CD4-positive, alpha-beta T cell treated with Interleukin-17A for 1 hour (primary cell): ENCODE measurements around the gene WFIKKN1.
"Not testable (repeated sequence)": the region's sequence is repeated elsewhere in the genome, so short reads cannot be mapped to it uniquely, and the experiment has no call there.

Experiments
- DNase-seq: peaks from one replicate; pipeline ENCODE4 v3.0.0-alpha.2; 2020

WFIKKN1 gene

DNA sequence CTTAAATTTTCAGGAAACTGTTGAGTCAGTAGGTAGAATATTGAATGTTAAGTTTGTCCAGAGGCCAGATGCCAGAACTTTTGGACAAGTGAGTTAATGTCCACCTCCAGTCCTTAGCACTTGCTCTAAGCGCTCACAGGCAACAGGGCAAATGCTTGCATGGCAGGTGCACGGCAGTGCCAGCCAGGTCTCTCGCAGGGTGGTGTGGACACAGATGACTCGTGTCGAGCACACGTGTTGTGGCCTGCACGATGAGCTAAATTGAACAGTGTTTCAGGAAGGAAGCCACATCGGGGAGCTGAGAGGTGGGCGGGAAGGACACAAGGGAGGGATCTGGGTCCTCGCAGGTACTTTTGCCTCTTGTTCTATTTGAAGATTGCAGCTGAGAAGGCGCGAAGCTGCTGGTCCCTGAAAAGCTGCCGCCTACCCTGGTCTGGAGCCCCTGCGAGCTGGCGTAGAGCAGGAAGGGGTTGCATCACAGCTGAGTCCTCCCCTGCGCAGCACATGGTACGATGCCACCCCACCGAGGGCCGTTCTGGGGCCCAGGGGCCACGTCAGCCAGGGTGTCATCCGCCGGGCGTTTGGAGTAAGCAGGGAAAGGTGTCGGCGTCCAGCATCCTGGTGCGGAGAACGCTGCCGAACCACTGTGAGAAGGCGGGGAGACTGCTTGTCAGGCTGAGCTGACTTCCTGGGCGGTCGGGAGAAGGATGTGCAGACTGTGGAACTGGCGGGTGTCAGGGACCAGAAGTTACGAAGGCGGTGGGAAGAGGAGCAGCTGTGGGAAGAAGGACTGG, 34.6 kb upstream of the WFIKKN1 start:
- DNase-seq = no peak

DNA sequence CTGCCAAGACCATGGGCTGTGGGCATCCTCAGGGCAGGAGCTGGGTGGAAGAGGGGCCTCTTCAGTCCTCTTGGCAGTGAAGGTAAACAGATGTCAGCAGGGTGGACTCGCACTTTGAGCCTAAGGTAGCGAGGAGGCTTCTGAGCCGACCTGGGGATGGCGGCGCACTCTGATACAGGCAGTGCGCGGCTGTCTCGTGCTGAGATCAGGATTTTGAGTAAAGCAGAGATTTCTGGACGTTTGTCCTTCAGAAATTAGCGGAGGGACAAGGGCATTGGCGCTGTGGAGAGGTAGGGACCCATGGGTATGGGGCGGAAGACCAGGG, 34.1 kb upstream of the WFIKKN1 start:
- no peak for DNase-seq

DNA sequence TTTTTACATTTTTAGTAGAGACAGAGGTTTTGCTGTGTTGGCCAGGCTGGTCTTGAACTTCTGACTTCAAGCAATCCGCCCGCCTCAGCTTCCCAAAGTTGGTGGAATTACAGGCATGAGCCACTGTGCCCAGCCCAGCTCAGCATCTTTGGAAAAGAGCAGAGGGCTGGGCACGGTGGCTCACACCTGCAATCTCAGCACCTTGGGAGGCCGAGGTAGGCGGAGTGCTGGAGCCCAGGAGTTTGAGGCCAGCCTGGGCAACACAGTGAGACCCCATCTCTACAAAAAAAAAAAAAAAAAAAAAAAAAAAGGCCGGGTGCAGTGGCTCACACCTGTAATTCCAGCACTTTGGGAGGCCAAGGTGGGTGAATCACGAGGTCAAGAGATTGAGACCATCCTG, 33.1 kb upstream of the WFIKKN1 start:
- not testable (repeated sequence) for DNase-seq

DNA sequence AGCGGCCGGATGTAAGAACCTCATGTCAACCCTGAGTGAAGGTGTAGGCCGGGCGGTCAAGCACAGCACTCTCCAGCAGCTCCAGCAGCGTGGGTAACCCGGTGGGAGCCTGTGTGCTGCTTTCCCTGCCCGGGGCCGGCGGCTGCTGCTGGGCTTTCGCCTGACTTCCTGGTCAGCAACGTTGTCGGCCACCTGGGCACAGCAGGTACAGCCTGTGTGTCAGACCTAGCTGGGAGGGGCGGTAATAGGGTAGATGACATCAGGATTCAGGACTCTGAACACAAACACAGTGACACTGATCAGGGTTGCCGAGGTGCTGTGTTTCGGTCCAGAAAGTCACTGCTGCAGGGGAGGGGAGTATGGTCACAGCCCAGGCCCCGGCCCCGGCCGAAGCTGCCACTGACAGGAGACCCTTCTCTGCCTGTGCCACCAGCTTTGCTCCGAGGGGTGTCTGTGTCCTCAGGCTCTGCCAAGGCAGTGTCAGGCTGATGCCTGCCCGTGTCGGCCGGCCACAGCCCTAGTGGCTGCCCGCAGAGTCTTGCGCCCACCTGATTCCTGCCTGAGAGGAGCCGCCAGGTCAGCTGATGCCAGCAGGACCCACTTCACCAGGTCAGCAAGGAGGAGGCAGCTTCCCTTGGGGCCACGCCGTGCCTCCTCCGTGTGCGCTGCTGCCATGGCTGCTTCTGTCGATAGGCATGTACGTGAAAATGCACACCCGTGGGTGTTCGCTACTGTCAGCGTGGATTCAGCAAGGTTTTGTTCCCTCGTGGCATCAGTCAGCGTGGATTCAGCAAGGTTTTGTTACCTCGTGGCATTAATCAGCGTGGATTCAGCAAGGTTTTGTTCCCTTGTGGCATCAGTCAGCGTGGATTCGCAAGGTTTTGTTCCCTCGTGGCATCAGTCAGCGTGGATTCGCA, 31.7 kb upstream of the WFIKKN1 start:
- no peak for DNase-seq

DNA sequence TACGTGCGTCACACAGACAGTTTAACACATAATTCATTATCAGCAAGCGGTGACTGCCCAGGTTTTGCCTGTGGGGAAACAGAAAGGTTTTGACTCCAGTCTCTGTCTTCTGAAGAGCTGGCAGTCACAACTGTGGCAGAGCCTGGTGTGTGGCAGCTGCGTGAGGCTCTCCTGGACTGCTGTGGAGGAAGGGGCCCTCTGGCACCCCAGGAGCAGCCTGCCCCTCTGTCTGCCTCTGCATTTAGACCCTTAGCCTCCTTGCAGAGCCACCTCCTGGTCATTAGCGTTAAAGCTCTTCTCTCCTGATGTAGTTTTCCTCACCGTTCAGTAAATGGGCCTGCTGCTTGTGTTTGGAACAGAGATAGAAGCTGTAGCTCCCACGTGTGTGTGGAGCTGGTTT, 30.0 kb upstream of the WFIKKN1 start:
- DNase-seq = no peak

DNA sequence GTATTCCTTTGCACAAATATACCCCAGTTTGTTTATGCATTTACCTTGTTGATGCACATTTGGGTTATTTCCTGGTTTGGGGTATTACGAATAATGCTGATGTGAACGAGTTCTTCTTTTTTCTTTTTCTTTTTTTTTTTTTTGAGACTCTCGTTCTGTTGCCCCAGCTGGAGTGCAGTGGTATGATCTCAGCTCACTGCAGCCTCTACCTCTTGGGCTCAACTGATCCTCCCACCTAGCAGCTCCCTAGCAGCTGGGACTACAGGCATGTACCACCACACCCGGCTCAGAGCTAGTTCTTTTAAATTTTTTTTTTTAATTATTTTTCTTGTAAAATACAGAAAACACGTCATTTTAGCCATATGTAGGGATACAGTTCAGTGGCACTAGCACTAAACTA, 26.9 kb upstream of the WFIKKN1 start:
- no peak for DNase-seq

DNA sequence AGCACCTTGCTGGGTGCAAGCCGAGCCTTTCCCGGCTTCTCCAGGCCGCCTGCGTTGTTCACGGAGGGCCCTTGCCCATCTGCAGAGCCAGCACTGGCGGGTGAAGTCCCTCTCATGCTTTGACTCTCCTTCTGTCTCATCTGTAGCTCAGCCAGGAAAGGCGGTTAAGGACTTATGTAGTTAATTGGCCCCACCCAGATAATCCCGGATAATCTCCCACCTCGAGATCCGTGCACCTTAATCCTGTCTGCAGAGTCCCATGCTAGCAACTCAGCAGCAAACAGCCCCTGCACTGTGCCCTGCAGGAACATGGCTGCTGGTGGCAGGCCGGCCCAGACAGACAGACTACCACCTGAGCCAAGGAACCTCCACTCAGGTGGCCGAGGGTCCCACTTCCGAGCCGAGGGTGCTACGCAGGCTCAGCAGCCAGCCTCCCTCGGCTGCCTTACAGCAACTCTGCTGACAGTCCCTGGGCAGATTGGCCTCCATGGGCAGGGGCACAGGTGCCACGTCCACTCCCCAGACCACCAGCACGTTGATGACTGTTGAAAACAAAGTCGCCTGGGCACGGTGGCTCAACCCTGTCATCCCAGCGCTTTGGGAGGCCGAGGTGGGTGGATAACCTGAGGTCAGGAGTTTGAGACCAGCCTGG, 24.0 kb upstream of the WFIKKN1 start:
- DNase-seq = no peak

DNA sequence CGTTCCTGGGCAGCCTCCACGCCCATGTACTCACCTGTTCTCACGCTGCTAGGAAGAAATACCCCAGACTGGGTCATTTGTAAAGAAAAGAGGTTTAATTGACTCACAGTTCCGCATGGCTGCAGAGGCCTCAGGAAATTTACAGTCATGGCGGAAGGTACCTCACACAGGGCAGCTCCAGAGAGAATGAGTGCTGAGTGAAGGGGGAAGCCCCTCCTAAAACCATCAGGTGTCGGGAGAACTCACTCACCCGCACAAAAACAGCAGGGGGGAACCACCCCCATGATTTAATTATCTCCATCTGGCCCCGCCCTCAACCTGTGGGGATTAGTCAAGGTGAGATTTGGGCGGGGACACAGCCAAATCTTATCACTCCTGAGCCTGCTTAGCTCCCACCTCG, 22.8 kb upstream of the WFIKKN1 start:
- DNase-seq = no peak

DNA sequence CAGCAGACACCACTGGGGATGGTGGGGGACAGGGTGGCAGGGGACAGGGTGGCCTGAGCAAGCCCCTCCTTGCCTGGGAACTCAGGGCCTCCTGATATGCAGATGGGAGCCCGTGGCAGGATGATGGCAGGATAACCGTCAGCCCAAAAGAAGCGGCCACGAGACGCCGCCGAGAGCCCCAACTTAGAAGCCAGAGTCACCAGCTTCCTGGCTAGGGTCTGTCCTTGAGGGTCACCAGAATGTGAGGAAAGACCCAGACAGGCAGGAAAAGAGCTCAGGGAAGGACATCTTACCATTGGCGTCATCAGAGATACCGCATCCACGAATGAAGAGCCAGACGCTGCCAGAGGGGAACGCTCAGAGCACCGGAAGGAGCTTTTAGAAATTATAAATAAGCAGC, 21.5 kb upstream of the WFIKKN1 start:
- no peak for DNase-seq

DNA sequence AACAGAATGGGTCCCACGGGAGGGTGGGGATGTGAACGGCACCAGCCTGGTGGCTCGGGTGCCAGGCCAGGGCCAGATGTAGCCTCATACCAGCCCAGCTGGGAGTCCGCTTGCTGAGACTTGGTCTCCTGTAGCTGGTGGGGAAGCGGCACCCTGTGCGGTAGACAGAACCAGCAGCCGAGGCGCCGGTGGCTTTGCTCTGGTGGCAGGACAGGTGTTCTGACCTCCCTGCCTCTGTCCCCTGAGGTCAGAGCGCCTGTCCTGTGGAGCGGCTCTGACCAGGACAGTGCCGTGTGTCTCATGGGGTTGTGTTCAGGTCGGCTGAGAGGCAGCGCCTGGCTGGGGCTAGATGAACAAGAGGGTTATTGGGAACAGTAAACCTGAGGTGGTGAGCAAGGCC, 20.8 kb upstream of the WFIKKN1 start:
- DNase-seq = no peak

DNA sequence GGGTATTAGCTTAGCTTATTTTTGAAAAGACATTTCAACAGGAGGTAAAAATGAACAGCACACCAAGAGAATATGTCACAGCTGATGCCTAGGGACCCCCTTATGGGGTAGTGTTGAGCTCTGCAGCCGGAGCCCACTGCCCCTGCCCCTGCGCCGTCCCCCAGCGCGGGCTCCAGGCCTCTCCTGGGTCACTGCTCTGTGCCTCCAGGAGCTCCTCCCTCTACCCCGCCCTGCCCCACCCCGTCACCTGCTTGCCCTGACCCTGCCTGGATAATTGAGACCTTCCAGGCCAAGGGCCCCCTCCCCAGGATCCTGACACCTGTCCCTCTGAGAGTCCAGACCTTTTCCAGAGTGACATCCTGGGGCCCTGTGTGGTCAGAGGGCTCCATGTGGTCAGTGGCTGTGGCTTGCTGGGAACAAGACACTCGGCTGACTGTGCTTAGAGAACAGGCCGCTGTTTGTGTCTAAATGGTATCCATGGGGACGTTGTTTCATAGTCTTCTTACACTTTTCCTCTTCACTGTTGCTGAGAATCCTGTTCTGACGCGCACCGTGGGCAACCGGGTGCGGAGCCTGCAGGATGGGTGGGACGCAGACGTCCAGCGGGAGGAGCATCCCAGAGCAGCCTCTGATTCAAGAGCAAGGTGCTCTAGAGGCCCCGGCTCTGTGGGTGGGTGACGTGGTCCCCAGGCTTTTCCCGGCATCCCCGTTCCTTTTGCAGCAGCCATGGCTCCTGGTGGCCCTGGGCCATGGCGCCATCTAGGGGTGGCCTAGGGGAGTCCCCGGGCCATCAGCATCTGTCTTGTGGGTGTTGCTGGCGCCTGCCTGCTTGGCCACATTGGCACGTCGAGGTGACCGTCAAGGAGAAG, 20.0 kb upstream of the WFIKKN1 start:
- peak; percentile 60 for DNase-seq

DNA sequence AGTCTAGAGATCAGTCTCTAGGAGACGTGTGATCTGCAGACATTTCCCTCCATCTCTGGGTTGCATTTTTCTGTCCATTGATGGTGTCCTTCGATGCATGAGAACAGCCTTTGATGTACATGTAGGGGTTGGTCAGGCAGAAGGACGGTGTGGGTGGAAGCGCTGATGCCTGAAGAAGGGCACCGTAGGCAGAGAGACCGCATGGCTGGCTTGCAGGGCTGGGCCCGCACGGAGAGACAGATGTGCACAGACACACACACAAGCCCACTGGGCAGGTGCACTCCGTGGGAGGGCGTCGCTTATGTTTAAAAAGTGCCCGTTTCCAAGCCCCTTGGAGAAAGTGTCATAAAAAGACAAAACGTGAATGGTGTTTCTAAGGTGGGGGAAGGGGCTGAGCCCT, 15.7 kb upstream of the WFIKKN1 start:
- DNase-seq = no peak

DNA sequence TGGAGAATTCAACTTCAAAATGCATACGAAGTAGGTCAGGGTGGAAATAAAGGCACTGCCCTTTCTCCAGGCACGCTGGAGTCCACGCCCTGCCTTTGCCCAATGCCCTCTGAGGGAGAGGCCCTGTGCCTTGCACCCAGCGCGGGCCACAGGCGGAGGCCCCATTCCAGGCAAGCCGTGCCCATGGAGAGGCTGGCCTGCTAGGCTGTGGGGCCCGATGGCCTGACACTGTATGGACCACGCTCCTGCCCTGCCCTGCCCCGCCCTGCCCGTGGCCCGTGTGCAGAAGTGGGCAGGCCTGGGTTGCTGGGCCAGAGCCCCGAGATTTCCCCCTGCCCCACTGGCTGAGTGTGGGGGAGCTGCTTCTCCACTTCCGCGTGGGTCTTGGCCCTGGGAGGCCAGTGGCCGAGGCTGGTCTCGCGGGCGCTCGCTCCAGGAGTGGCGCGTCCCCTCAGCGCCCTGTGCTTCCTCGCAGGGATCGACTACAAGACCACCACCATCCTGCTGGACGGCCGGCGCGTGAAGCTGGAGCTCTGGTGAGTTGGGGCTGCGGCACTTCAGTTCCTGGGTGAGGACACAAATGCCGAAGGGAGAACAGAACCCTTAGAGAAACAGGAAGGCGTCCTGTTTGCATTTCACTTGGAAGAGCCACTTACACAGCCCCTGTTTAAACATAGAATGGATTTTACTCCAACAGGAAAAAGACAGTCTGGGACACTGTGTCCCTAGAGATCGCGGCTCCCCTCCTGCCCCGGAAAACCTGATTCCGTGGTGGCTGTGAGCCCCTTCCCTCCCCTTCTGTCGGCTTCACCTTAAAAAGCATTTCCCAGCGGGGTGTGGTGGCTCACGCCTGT, 13.8 kb upstream of the WFIKKN1 start:
- DNase-seq = no peak

DNA sequence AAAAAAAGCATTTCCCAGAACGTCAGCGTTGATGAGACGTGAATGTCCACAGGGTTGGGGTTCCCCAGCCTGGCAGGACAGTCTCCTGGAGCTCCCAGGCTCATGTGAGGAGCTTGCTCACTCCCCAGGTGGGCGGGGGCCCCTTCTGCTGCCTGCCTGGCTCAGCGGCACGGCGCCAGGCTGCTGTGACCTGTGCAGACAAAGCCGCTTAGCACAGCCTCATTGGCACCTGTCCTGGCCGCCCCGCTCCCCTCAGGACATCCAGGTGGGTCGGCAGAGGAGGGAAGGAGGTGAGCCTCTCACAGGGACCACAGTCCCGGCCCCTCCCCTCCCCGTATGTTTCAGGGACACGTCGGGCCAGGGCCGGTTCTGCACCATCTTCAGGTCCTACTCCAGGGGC, 12.9 kb upstream of the WFIKKN1 start:
- no peak for DNase-seq

DNA sequence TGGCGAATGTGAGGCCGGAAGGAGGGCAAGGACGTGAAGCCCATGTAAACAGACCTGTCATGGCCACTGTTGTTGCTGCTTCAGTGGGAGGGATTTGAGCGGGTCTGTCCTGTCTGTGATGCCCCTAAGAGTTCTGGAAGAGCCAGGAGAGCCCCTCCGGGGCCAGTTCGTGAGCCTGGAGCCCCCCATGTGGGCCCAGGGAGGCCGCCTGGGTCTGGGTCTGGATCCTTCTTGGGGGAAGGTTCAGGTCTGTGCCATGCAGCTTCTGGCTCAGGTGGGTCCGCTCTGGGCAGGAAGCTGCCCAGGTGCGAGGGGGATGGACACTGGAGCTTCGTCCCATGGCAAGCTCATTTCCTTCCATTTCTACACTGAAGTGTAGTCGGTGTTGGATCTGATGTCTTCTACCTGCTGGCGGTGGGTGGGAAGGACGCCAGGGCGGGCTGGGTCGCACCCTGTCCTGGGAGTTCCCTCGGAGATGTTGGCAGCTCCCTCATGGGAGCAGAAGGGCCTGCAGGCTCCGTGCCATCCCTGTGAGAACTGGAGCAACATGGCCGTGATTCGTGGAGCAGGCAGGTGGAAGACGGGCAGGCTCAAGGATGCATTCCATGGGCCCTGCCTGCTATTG, 11.2 kb upstream of the WFIKKN1 start:
- no peak for DNase-seq

DNA sequence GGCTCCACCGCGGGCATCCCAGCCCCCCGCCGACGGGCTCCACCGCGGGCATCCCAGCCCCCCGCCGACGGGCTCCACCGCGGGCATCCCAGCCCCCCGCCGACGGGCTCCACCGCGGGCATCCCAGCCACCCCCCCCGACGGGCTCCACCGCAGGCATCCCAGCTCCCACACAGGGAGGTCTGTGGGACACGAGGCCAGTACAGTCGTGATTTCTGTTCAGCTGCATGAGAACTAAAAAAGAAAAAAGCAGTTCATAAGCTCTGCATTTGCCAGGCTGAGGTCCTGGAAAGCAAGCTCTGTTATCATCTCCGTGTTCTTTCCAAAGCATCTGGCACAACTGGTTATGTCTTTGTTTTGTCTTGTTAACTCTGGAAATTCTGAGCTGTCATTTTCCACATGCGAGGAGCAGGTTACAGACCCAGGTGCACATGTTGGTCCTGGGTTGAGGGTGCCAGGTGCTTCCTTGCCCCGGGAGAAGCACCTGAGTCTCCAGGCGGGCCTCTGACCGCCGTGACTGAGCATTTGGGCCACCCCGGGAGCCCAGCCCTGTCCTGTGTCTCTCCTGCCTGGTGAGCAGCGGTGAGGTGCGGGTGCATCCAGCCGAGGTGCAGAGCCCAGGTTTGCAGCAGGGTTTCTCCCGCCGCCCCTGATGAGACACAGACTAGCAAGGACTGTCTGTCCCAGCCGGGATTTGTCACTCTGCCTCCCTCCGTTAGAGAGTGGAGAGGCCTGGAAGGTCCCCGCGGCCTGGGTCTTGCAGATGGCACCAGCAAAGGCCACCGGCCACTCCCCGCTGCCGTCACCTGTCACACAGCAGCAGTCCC, 9.9 kb upstream of the WFIKKN1 start:
- DNase-seq = no peak

DNA sequence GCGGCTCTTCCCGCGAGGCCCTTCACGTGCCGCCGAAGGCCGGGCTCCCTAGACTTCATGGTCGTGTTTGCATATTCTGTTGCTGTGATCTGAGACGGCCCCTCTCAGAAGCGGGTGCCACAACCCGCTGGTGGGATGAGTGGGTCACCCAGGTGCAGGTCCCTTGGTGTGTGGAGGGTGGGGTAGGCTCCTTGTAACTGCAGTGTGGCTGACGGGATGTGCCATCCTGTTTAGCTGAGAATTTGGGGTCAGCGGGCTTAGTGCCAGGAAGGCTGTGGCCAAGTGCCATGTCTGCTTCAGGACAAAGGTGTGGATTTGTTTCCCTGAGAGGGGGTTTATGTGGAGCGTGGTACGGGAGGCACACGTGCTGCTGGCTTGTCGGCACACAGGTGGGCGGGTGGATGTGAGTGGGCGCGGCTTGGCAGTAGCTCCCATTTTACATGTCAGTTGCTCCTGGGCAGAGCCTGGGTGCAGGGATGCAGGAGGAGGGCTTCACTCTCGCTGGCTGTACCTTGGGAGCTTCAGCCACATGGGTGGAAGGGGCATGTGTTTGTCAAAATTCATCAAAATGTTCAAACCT, 9.2 kb upstream of the WFIKKN1 start:
- no peak for DNase-seq

DNA sequence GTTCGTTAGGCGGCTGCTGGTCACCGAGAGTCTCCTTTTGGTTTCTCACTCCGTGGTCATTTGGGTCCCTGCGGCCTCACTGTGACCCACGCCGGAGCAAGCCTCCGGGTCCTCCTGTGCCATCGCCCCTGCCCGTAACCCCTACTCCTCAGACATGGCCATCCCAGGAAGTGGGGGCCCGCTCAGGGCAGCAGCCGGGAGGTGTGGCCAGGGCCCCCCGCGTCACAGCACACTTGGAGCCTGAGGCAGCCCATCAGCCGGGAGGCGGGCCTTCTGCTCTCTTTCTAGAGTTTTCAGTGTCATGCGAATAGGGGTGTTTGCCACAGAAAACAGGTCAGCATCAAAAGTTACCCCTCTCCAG, 7.9 kb upstream of the WFIKKN1 start:
- DNase-seq = no peak

DNA sequence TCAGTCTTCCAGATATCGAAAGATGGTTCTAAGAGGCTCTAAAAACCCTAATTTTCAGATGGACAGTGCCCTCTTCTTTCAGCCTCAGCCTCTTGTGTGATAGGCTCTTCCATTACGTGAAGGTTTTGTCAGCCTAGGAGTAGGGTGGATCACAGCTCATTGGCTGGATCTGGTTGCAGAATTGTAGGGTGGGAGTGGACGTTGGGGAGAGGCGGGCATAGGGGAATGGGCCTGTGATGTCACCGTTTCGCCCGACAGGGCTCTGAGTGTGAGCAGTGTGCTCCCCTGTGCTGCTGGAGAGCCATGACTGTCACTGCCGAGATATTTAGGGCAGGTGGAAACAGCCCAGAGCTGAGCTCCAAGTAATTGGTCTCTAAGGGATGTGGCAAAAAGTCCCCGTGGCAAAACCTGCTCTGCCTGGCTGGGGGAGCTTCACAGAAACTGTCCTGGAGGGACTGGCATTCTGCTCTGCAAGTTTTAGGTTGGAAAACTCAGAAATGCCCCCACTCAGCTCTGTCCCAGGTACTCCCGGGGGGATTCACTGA, 6.2 kb upstream of the WFIKKN1 start:
- no peak for DNase-seq
